K562 (cell line): ENCODE results near the gene ACSF2. TPM values are rescaled to one million over a fixed set of nuclear protein-coding genes. Genes with fewer than 3 reads are reported as not detected.

Source experiments
- ELF1 ChIP-seq: fragments of 200-800 bp; sonication (Bioruptor generic); IDR thresholded peaks from 2 replicates; pipeline ENCODE4 v1.6.1; 2016; ENCODE audit warnings: missing genetic modification characterization, missing compliant biosample characterization
- HDGF ChIP-seq: fragments of 450-650 bp; IDR thresholded peaks from 2 replicates; pipeline ENCODE4 v1.6.1; 2016
- KLF16 ChIP-seq: IDR thresholded peaks from 2 replicates; pipeline ENCODE4 v1.6.1; 2016; ENCODE audit warnings: antibody characterized with exemption
- MYC ChIP-seq, 2 experiments: fragments of 250-450 bp in 1 of 2; sonication (Bioruptor Pico) in 1 of 2; IDR thresholded peaks; 2 replicates each; pipeline versions ENCODE4 v1.5.1 to v1.6.1; 2012 to 2021; ENCODE audit warnings: low read depth in 2 of 2, borderline replicate concordance in 1 of 2, improper control_type of control experiment in 1 of 2, low read length in 1 of 2, mild to moderate bottlenecking in 1 of 2, moderate library complexity in 1 of 2
- NR4A1 ChIP-seq, 2 experiments: fragments of 250-450 bp in 1 of 2; fragments of 450-650 bp in 1 of 2; sonication (Bioruptor Pico) in 1 of 2; IDR thresholded peaks; 2 replicates each; pipeline versions ENCODE4 v1.4.0 to v1.6.1; 2016 to 2020; ENCODE audit warnings: mild to moderate bottlenecking in 2 of 2, missing compliant biosample characterization in 1 of 2, missing genetic modification characterization in 1 of 2, moderate library complexity in 1 of 2
- SMARCC2 ChIP-seq: fragments of 450-650 bp; IDR thresholded peaks from 2 replicates; pipeline ENCODE4 v1.6.1; 2017; ENCODE audit warnings: antibody characterized with exemption, moderate library complexity, mild to moderate bottlenecking, low read depth
- TCF7L2 ChIP-seq: fragments of 150-350 bp; IDR thresholded peaks from 2 replicates; pipeline ENCODE4 v1.6.1; 2016; ENCODE audit warnings: low read depth, mild to moderate bottlenecking, low read length, moderate library complexity
- ZBTB7A ChIP-seq: IDR thresholded peaks from 2 replicates; pipeline ENCODE4 v1.6.1; 2011; ENCODE audit warnings: low read depth, mild to moderate bottlenecking, low read length, moderate library complexity, borderline replicate concordance; ENCODE audit not compliant: control insufficient read depth
- ZNF121 ChIP-seq: sonication (generic); formaldehyde crosslinking; conservative IDR thresholded peaks from 2 replicates; pipeline ENCODE4 v1.8.0; 2022; ENCODE audit warnings: missing genetic modification reagents
- ZNF253 ChIP-seq: fragments of 250-450 bp; sonication (Bioruptor Pico); conservative IDR thresholded peaks from 2 replicates; pipeline ENCODE4 v1.6.1; 2021; ENCODE audit warnings: mild to moderate bottlenecking
- ZNF589 ChIP-seq: fragments of 200-800 bp; sonication (Bioruptor generic); IDR thresholded peaks from 2 replicates; pipeline ENCODE4 v1.6.1; 2016; ENCODE audit warnings: low read depth, missing genetic modification characterization, missing compliant biosample characterization
- ZNF75A ChIP-seq: fragments of 450-650 bp; formaldehyde crosslinking; IDR thresholded peaks from 2 replicates; pipeline ENCODE4 v1.4.0; 2020; ENCODE audit warnings: mild to moderate bottlenecking
- polyA plus RNA-seq, 8 experiments: library from polyadenylated mRNA; depleted of rRNA in 4 of 8; stranded (reverse) in 5 of 8; unstranded in 3 of 8; fragments of >200 nt; fragmentation: Nextera tagmentation in 2 of 8; fragmentation: Illumina TruSeq in 1 of 8; extraction: Ambion mirVana in 2 of 8; extraction: Trizol in 1 of 8; gene quantifications; 2 replicates each; pipeline versions ENCODE4 v1.2.1 to v1.2.3, GENCODE V29; 2011 to 2014; ENCODE audit warnings: inconsistent platforms in 1 of 8, missing spikeins in 1 of 8
- total RNA-seq, 7 experiments: library from RNA; depleted of rRNA in 6 of 7; stranded (reverse); fragments of >200 nt in 6 of 7; fragmentation: Illumina TruSeq in 2 of 7; extraction: Trizol in 2 of 7; gene quantifications; 2 replicates each; pipeline versions ENCODE4 v1.2.1 to v1.2.3, GENCODE V29; 2011 to 2021; ENCODE audit warnings: low replicate concordance in 1 of 7
- TF ChIP-seq, protein P1 (sequence below): fragments of 150-350 bp; conservative IDR thresholded peaks from 2 replicates; pipeline ENCODE4 v1.6.1; 2014; ENCODE audit warnings: low read length
- TF ChIP-seq, protein P2 (sequence below): sonication (generic); IDR thresholded peaks from 2 replicates; pipeline ENCODE4 v1.6.1; 2016
- TF ChIP-seq, protein P3 (sequence below): fragments of 250-450 bp; sonication (Bioruptor Pico); IDR thresholded peaks from 2 replicates; pipeline ENCODE4 v1.5.0; 2020; ENCODE audit warnings: mild to moderate bottlenecking, borderline replicate concordance
- TF ChIP-seq, protein P4 (sequence below), 2 experiments: fragments of 450-650 bp in 1 of 2; sonication (generic) in 1 of 2; formaldehyde crosslinking in 1 of 2; IDR thresholded peaks in 1 of 2; conservative IDR thresholded peaks in 1 of 2; 2 replicates each; pipeline versions ENCODE4 v1.6.1 to v1.8.1; 2016 to 2023; ENCODE audit warnings: mild to moderate bottlenecking in 2 of 2, moderate library complexity in 2 of 2, inconsistent platforms in 1 of 2, missing genetic modification reagents in 1 of 2
- TF ChIP-seq, protein P5 (sequence below), 2 experiments: fragments of 450-650 bp in 1 of 2; sonication (generic) in 1 of 2; formaldehyde crosslinking; conservative IDR thresholded peaks; 2 replicates each; pipeline versions ENCODE4 v1.4.0 to v1.8.1; 2020 to 2022; ENCODE audit warnings: mild to moderate bottlenecking in 1 of 2, missing genetic modification reagents in 1 of 2

The ACSF2 gene
- total and polyA plus RNA-seq, 9 of the 15 experiments (the other 6 are each of a cell fraction or from before 2014, with no cell fraction given) = 0.89 to 6.1 (median 3.5) TPM

DNA sequence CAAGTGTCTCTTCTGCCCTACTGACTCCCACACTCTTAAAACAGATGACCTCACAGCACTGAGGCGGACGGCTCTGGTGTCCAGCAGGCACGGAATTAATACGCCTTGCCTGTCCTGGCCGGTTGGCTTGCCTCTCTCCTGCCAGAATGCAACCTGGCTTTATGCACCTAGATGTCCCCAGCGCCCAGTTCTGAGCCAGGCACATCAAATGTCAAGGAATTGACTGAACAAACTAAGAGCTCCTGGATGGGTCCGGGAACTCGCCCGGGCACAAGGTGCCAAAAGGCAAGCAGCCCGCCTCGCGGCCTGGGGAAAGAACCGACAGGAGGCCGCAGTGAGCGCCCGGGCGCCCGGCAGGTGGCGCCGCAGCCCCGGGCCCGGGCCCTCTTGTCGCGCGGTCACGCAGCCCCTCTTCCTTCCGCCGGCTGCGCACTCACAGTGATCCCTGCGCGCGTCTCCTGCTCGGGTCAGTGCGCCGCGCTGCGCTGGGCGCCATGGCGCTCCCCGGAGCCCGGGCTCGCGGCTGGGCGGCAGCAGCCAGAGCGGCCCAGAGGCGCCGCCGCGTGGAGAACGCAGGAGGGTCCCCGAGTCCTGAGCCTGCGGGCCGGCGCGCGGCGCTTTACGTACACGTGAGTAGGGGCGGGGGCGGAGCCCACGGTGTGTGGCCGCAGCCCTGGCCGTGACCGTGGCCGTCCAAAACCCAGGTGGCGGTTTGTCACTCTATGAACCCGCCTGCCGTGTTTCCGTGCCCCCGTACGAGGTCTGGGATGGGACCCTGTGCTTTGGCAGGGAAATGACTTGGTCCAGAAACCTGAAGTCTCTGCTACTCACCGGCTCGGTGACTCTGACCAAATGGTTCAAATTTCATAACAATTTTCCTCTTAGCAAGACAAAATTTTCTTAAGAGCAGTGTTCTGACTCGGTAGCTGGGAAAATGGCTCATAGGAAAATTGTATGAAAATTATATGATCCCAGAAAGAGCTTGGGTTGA is 52.7 kb downstream of the ACSF2 start, which contains the start of gene RSAD1 (continued):
- TF ChIP-seq NR4A1 (CRISPR knock-in tag; IDR thresholded peaks at IDR 0.05) (0 out of 2 replicates have a peak, but pooled peaks have one; percentile 12), NR4A1 (tag; IDR thresholded peaks at IDR 0.05) (peak; percentile 82; the same call in 1 of the 2 replicates), KLF16 (no peak), ZNF121 (no peak; the same call in 1 of the 2 replicates), MYC (IDR thresholded peaks at IDR 0.05; ENCODE audit: low read depth, low read length) (peak; percentile 92), MYC (CRISPR knock-in tag; IDR thresholded peaks at IDR 0.05; ENCODE audit: borderline replicate concordance, low read depth) (no peak; the same call in 1 of the 2 replicates), ZBTB7A (peak; percentile 84; the same call in 1 of the 2 replicates), ZNF75A (CRISPR knock-in tag) (no peak), ELF1 (tag) (peak; percentile 58), ZNF253 (CRISPR knock-in tag) (no peak), HDGF (no peak), ZNF589 (CRISPR knock-in tag) (peak; percentile 79), TCF7L2 (no peak), SMARCC2 (no peak; the same call in 1 of the 2 replicates)
- TF ChIP-seq, protein P1, sequence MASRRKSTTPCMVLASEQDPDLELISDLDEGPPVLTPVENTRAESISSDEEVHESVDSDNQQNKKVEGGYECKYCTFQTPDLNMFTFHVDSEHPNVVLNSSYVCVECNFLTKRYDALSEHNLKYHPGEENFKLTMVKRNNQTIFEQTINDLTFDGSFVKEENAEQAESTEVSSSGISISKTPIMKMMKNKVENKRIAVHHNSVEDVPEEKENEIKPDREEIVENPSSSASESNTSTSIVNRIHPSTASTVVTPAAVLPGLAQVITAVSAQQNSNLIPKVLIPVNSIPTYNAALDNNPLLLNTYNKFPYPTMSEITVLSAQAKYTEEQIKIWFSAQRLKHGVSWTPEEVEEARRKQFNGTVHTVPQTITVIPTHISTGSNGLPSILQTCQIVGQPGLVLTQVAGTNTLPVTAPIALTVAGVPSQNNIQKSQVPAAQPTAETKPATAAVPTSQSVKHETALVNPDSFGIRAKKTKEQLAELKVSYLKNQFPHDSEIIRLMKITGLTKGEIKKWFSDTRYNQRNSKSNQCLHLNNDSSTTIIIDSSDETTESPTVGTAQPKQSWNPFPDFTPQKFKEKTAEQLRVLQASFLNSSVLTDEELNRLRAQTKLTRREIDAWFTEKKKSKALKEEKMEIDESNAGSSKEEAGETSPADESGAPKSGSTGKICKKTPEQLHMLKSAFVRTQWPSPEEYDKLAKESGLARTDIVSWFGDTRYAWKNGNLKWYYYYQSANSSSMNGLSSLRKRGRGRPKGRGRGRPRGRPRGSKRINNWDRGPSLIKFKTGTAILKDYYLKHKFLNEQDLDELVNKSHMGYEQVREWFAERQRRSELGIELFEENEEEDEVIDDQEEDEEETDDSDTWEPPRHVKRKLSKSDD = no peak
- TF ChIP-seq, protein P2, sequence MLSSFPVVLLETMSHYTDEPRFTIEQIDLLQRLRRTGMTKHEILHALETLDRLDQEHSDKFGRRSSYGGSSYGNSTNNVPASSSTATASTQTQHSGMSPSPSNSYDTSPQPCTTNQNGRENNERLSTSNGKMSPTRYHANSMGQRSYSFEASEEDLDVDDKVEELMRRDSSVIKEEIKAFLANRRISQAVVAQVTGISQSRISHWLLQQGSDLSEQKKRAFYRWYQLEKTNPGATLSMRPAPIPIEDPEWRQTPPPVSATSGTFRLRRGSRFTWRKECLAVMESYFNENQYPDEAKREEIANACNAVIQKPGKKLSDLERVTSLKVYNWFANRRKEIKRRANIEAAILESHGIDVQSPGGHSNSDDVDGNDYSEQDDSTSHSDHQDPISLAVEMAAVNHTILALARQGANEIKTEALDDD = no peak
- TF ChIP-seq, protein P3, sequence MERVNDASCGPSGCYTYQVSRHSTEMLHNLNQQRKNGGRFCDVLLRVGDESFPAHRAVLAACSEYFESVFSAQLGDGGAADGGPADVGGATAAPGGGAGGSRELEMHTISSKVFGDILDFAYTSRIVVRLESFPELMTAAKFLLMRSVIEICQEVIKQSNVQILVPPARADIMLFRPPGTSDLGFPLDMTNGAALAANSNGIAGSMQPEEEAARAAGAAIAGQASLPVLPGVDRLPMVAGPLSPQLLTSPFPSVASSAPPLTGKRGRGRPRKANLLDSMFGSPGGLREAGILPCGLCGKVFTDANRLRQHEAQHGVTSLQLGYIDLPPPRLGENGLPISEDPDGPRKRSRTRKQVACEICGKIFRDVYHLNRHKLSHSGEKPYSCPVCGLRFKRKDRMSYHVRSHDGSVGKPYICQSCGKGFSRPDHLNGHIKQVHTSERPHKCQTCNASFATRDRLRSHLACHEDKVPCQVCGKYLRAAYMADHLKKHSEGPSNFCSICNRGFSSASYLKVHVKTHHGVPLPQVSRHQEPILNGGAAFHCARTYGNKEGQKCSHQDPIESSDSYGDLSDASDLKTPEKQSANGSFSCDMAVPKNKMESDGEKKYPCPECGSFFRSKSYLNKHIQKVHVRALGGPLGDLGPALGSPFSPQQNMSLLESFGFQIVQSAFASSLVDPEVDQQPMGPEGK (CRISPR knock-in tag) = no peak
- TF ChIP-seq, protein P4, sequence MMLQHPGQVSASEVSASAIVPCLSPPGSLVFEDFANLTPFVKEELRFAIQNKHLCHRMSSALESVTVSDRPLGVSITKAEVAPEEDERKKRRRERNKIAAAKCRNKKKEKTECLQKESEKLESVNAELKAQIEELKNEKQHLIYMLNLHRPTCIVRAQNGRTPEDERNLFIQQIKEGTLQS (IDR thresholded peaks at IDR 0.05) = peak; percentile 12; the same call in 1 of the 2 replicates
- TF ChIP-seq, protein P4 (CRISPR knock-in tag; conservative IDR thresholded peaks at IDR 0.05) = peak; percentile 87
- TF ChIP-seq, protein P5, sequence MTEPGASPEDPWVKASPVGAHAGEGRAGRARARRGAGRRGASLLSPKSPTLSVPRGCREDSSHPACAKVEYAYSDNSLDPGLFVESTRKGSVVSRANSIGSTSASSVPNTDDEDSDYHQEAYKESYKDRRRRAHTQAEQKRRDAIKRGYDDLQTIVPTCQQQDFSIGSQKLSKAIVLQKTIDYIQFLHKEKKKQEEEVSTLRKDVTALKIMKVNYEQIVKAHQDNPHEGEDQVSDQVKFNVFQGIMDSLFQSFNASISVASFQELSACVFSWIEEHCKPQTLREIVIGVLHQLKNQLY (CRISPR knock-in tag; conservative IDR thresholded peaks at IDR 0.05) = no peak
